ENCODE measurements around the gene FHL5.

FHL5 gene, protein sequence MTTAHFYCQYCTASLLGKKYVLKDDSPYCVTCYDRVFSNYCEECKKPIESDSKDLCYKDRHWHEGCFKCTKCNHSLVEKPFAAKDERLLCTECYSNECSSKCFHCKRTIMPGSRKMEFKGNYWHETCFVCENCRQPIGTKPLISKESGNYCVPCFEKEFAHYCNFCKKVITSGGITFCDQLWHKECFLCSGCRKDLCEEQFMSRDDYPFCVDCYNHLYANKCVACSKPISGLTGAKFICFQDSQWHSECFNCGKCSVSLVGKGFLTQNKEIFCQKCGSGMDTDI

DNA sequence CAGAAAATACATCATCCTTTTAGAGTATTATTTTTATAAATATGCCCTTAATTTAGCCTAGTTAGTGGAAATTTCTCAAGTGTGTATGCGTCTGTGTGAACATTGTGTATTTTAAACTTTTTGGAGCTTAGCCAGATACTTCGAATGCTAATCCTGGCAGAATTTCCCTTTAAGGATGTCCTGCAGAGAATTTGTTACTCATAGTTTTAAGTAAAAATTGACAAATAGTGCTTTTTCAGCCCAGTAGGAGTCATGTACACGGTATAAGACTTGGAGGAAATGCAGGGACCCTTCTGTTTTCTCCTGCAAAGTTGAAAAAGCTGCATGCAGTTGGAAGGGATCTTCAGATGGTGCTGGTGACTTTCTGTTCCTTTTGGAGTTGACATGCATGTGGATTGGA is at the start of gene FHL5:
FHL5 (plus strand) TSS at position 243 of the 400 bp plus-strand sequence. CDS start 40,486 bp downstream, outside the sequence.
- no peak within 1 kb of the TSS for H3K4me3 ChIP-seq (ENCODE audit: low read length)
- no peaks in the 10 kb centered on the region for H4K20me1 ChIP-seq (ENCODE audit: insufficient read depth, low read length)
- no peak within 1 kb of the TSS for H2AFZ ChIP-seq (ENCODE audit: low read depth, low read length)
- no peaks in the 10 kb centered on the region for H3K79me2 ChIP-seq (ENCODE audit: low read length)
- no peak within 1 kb of the TSS for H3K9ac ChIP-seq (ENCODE audit: low read length)
- TF ChIP-seq, protein P1, sequence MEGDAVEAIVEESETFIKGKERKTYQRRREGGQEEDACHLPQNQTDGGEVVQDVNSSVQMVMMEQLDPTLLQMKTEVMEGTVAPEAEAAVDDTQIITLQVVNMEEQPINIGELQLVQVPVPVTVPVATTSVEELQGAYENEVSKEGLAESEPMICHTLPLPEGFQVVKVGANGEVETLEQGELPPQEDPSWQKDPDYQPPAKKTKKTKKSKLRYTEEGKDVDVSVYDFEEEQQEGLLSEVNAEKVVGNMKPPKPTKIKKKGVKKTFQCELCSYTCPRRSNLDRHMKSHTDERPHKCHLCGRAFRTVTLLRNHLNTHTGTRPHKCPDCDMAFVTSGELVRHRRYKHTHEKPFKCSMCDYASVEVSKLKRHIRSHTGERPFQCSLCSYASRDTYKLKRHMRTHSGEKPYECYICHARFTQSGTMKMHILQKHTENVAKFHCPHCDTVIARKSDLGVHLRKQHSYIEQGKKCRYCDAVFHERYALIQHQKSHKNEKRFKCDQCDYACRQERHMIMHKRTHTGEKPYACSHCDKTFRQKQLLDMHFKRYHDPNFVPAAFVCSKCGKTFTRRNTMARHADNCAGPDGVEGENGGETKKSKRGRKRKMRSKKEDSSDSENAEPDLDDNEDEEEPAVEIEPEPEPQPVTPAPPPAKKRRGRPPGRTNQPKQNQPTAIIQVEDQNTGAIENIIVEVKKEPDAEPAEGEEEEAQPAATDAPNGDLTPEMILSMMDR (IDR thresholded peaks at IDR 0.05; ENCODE audit: low read depth, low read length) = no peak
- no peak for TF ChIP-seq EZH2phosphoT487 (IDR thresholded peaks at IDR 0.05; ENCODE audit: low read depth)
- H3K9me3 ChIP-seq (ENCODE audit: insufficient read depth, low read length) = no peaks in the 10 kb centered on the region
- peak within 1 kb of the TSS; percentile 27; the same call in 1 of the 2 replicates for H3K27ac ChIP-seq (ENCODE audit: low read length)
- H3K4me1 ChIP-seq (ENCODE audit: low read length) = peaks cover 19% of the 10 kb centered on the region
- H3K27me3 ChIP-seq (ENCODE audit: low read depth, low read length) = no peaks in the 10 kb centered on the region
- no peaks in the 10 kb centered on the region for H3K36me3 ChIP-seq (replicated peaks; ENCODE audit: low read depth, low read length)
- H3K4me2 ChIP-seq (ENCODE audit: low read length) = peak within 1 kb of the TSS; percentile 48

DNA sequence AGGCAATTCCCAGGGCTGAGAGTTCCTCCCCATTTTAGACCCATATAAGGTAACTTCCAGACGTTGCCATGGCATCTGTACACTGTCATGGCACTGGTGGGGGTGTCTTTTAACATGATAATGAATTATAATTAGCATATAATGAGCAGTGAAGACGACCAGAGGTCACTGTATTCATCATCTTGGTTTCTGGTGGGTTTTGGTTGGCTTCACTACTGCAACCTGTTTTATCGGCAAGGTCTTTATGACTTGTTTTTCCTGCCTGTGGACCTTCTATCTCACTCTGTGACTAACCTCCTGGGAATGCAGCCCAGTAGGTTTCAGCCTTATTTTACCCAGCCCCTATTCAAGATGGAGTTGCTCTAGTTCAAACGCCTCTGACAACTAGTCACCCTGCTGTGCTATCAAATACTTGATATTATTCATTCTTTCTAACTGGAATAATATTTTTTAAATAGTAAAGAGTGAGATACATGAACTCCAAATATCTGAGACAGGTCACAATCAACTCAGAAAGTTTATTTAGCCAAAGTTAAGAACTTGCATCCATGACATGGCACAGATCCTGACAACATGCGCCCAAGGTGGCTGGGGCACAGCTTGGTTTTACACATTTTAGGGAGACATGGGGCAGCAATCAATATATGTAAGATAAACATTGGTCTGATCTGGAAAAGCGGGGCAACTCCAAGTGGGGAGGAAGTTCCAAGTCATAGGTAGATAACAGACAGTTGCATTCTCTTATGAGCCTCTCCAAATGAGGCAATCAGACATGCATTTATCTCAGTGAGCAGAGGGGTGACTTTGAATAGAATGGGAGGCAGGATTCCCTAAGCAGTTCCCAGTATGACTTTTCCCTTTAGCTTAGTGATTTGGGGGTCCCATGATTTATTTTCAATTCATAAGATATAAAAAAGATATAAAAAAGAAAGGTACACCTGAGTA is 42.5 kb upstream of the FHL5 start:
- peaks cover 13% of the 10 kb centered on the region for H3K4me1 ChIP-seq (ENCODE audit: low read length)
- H3K27ac ChIP-seq (ENCODE audit: low read length) = no peak overlapping the region
- peak overlapping the region; percentile 90 for H3K9ac ChIP-seq (ENCODE audit: low read length)
- no peaks in the 10 kb centered on the region for H3K9me3 ChIP-seq (ENCODE audit: insufficient read depth, low read length)
- peak overlapping the region; percentile 70 for H3K4me2 ChIP-seq (ENCODE audit: low read length)
- peak overlapping the region; percentile 89 for H3K4me3 ChIP-seq (ENCODE audit: low read length)
- H3K79me2 ChIP-seq (ENCODE audit: low read length) = peaks cover 30% of the 10 kb centered on the region
- no peaks in the 10 kb centered on the region for H4K20me1 ChIP-seq (ENCODE audit: insufficient read depth, low read length)
- no peaks in the 10 kb centered on the region for H3K27me3 ChIP-seq (ENCODE audit: low read depth, low read length)
- TF ChIP-seq, protein P1 (IDR thresholded peaks at IDR 0.05; ENCODE audit: low read depth, low read length) = no peak
- no peak for TF ChIP-seq EZH2phosphoT487 (IDR thresholded peaks at IDR 0.05; ENCODE audit: low read depth)
- no peaks in the 10 kb centered on the region for H3K36me3 ChIP-seq (replicated peaks; ENCODE audit: low read depth, low read length)
- H2AFZ ChIP-seq (ENCODE audit: low read depth, low read length) = no peak overlapping the region

- peak overlapping the region; percentile 89 for H3K4me3 ChIP-seq (ENCODE audit: low read length)
- H3K4me1 ChIP-seq (ENCODE audit: low read length) = peaks cover 13% of the 10 kb centered on the region
- peak overlapping the region; percentile 73; the same call in 1 of the 2 replicates for H2AFZ ChIP-seq (ENCODE audit: low read depth, low read length)
- TF ChIP-seq, protein P1 (IDR thresholded peaks at IDR 0.05; ENCODE audit: low read depth, low read length) = no peak
- TF ChIP-seq EZH2phosphoT487 (IDR thresholded peaks at IDR 0.05; ENCODE audit: low read depth) = no peak
- H3K9ac ChIP-seq (ENCODE audit: low read length) = peak overlapping the region; percentile 90
- no peaks in the 10 kb centered on the region for H3K27me3 ChIP-seq (ENCODE audit: low read depth, low read length)
- peak overlapping the region; percentile 70 for H3K4me2 ChIP-seq (ENCODE audit: low read length)
- peaks cover 30% of the 10 kb centered on the region for H3K79me2 ChIP-seq (ENCODE audit: low read length)
- peak overlapping the region; percentile 71 for H3K27ac ChIP-seq (ENCODE audit: low read length)
- no peaks in the 10 kb centered on the region for H3K9me3 ChIP-seq (ENCODE audit: insufficient read depth, low read length)
- H3K36me3 ChIP-seq (replicated peaks; ENCODE audit: low read depth, low read length) = no peaks in the 10 kb centered on the region
- H4K20me1 ChIP-seq (ENCODE audit: insufficient read depth, low read length) = no peaks in the 10 kb centered on the region
Observed at GRCh38 chr6:96521306-96521643, 41.7 kb upstream of the FHL5 start.

All from OCI-LY3 (cell line).